Endometrium (tissue), 2 donors: Measurements from ENCODE around the gene GRIK3.

ENCODE experiments used
- FAIRE-seq: peaks from 2 replicates; lab custom pipeline; 2012; peaks lifted over from hg19 to GRCh38; lab: Jason Lieb, UNC
- donor health status: control.
- donor health status: control.

The GRIK3 gene

GRCh38 chr1:37012226-37012625, 22.1 kb downstream of the GRIK3 start:
- no peak for FAIRE-seq

- no peak for FAIRE-seq
Observed at GRCh38 chr1:37010011-37010410, 24.3 kb downstream of the GRIK3 start.

- no peak for FAIRE-seq
Observed at GRCh38 chr1:37009521-37009920, 24.8 kb downstream of the GRIK3 start.

GRCh38 chr1:37006132-37006868, 28.0 kb downstream of the GRIK3 start:
- FAIRE-seq = no peak

GRCh38 chr1:37002898-37003297, 31.4 kb downstream of the GRIK3 start:
- no peak for FAIRE-seq

GRCh38 chr1:37001703-37002102, 32.6 kb downstream of the GRIK3 start:
- no peak for FAIRE-seq

- no peak for FAIRE-seq
Observed at GRCh38 chr1:36996106-36996505, 38.2 kb downstream of the GRIK3 start.

- FAIRE-seq = no peak
Observed at GRCh38 chr1:36994868-36995267, 39.4 kb downstream of the GRIK3 start.

GRCh38 chr1:36994294-36994693, 40.0 kb downstream of the GRIK3 start:
- FAIRE-seq = no peak

- no peak for FAIRE-seq
Observed at GRCh38 chr1:36992139-36992943, 42.0 kb downstream of the GRIK3 start.

GRCh38 chr1:36991551-36991950, 42.8 kb downstream of the GRIK3 start:
- no peak for FAIRE-seq

- no peak for FAIRE-seq
Observed at GRCh38 chr1:36990928-36991327, 43.4 kb downstream of the GRIK3 start.

GRCh38 chr1:36989241-36989640, 45.1 kb downstream of the GRIK3 start:
- no peak for FAIRE-seq

GRCh38 chr1:36988741-36989193, 45.5 kb downstream of the GRIK3 start:
- no peak for FAIRE-seq

GRCh38 chr1:36988321-36988720, 46.0 kb downstream of the GRIK3 start:
- no peak for FAIRE-seq

GRCh38 chr1:36987276-36987675, 47.0 kb downstream of the GRIK3 start:
- no peak for FAIRE-seq

GRCh38 chr1:36986241-36986985, 47.9 kb downstream of the GRIK3 start:
- no peak for FAIRE-seq

- no peak for FAIRE-seq
Observed at GRCh38 chr1:36984675-36985074, 49.6 kb downstream of the GRIK3 start.

- FAIRE-seq = no peak
Observed at GRCh38 chr1:36984026-36984425, 50.3 kb downstream of the GRIK3 start.

GRCh38 chr1:36982709-36983108, 51.6 kb downstream of the GRIK3 start:
- FAIRE-seq = no peak

- no peak for FAIRE-seq
Observed at GRCh38 chr1:36981771-36982622, 52.3 kb downstream of the GRIK3 start.

GRCh38 chr1:36981126-36981525, 53.2 kb downstream of the GRIK3 start:
- FAIRE-seq = no peak
